Fibroblast of skin of right biceps (primary cell): ENCODE measurements around the gene KAT14.
"Not testable (repeated sequence)": the region's sequence is repeated elsewhere in the genome, so short reads cannot be mapped to it uniquely, and the experiment has no call there.

ENCODE experiments used
- DNase-seq: peaks from one replicate; pipeline ENCODE4 v3.0.0-alpha.2; 2013

Gene KAT14

GRCh38 chr20:18137412-18138265 is at the start of gene KAT14, which contains the start of gene PET117:
KAT14 (plus strand) TSS chr20:18137863; CDS start chr20:18142661, 4,798 bp downstream.
PET117 (plus strand) TSS chr20:18137863; CDS start chr20:18137956, 93 bp downstream.
- DNase-seq = peak; percentile 96

- not testable (repeated sequence) for DNase-seq
Measured at GRCh38 chr20:18088298-18088697, 49.4 kb upstream of the KAT14 start.

GRCh38 chr20:18088841-18089240 is 48.8 kb upstream of the KAT14 start:
- not testable (repeated sequence) for DNase-seq

GRCh38 chr20:18090044-18090443 is 47.6 kb upstream of the KAT14 start:
- DNase-seq = no peak

GRCh38 chr20:18090477-18090876 is 47.2 kb upstream of the KAT14 start:
- no peak for DNase-seq

- no peak for DNase-seq
Measured at GRCh38 chr20:18091623-18092022, 46.0 kb upstream of the KAT14 start.

GRCh38 chr20:18092890-18093289 is 44.8 kb upstream of the KAT14 start:
- no peak for DNase-seq

GRCh38 chr20:18093388-18093787 is 44.3 kb upstream of the KAT14 start:
- DNase-seq = no peak

- no peak for DNase-seq
Measured at GRCh38 chr20:18094191-18094590, 43.5 kb upstream of the KAT14 start.

GRCh38 chr20:18100569-18100968 is 37.1 kb upstream of the KAT14 start:
- DNase-seq = not testable (repeated sequence)

GRCh38 chr20:18101125-18101810 is 36.4 kb upstream of the KAT14 start:
- DNase-seq = no peak

GRCh38 chr20:18103497-18103896 is 34.2 kb upstream of the KAT14 start:
- DNase-seq = no peak

- DNase-seq = no peak
Measured at GRCh38 chr20:18108326-18108725, 29.3 kb upstream of the KAT14 start.

- DNase-seq = not testable (repeated sequence)
Measured at GRCh38 chr20:18128574-18128973, 9.1 kb upstream of the KAT14 start.

GRCh38 chr20:18132663-18133062 is 5.0 kb upstream of the KAT14 start:
- no peak for DNase-seq

- no peak for DNase-seq
Measured at GRCh38 chr20:18133962-18134361, 3.7 kb upstream of the KAT14 start.

GRCh38 chr20:18138266-18138582 is 561 bp downstream of the KAT14 start:
- no peak for DNase-seq

- no peak for DNase-seq
Measured at GRCh38 chr20:18138639-18139583, 1.2 kb downstream of the KAT14 start.

GRCh38 chr20:18139832-18140231 is 2.2 kb downstream of the KAT14 start:
- DNase-seq = no peak

GRCh38 chr20:18144541-18145099 is 7.0 kb downstream of the KAT14 start:
- no peak for DNase-seq

GRCh38 chr20:18154342-18154741 is 16.7 kb downstream of the KAT14 start:
- no peak for DNase-seq

GRCh38 chr20:18156045-18156444 is 18.4 kb downstream of the KAT14 start:
- no peak for DNase-seq

- no peak for DNase-seq
Measured at GRCh38 chr20:18164356-18164755, 26.7 kb downstream of the KAT14 start.
